ENCODE data around the gene RPS6KA3. TPM values are rescaled to one million over a fixed set of nuclear protein-coding genes. Genes with fewer than 3 reads are reported as not detected.

RPS6KA3 gene
- total RNA-seq, 1 donor from 2014 or later, result 9.0 TPM

DNA sequence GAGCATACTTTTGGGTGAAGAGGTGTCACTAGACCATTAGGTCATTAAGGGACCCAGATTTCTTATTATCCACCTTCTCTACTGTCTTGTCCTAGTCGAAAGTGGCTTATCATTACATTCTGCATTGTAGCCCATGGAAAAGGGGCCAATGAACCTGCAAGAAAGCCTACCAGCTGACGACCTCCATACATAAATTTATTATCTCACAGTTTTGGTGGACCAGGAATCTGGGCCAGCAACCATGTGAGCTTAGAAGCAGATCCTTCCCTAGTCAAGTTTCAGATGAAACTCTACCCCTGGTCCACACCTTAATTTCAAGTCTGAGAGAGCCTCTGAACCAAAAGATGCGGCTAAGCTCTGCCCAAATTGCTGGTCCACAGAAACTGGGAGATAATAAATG, 37.6 kb downstream of the RPS6KA3 start:
- Mint-ChIP-seq H3K27me3 (ENCODE audit: unreplicated experiment) (no peaks in the 10 kb centered on the region), H3K4me3 (ENCODE audit: unreplicated experiment) (no peak overlapping the region), H3K4me1 (ENCODE audit: low read depth, unreplicated experiment) (no peaks in the 10 kb centered on the region), H3K9me3 (ENCODE audit: unreplicated experiment) (no peaks in the 10 kb centered on the region), H3K27ac (ENCODE audit: unreplicated experiment) (no peak overlapping the region), H3K36me3 (ENCODE audit: unreplicated experiment) (no peaks in the 10 kb centered on the region)
- TF ChIP-seq, protein P1, sequence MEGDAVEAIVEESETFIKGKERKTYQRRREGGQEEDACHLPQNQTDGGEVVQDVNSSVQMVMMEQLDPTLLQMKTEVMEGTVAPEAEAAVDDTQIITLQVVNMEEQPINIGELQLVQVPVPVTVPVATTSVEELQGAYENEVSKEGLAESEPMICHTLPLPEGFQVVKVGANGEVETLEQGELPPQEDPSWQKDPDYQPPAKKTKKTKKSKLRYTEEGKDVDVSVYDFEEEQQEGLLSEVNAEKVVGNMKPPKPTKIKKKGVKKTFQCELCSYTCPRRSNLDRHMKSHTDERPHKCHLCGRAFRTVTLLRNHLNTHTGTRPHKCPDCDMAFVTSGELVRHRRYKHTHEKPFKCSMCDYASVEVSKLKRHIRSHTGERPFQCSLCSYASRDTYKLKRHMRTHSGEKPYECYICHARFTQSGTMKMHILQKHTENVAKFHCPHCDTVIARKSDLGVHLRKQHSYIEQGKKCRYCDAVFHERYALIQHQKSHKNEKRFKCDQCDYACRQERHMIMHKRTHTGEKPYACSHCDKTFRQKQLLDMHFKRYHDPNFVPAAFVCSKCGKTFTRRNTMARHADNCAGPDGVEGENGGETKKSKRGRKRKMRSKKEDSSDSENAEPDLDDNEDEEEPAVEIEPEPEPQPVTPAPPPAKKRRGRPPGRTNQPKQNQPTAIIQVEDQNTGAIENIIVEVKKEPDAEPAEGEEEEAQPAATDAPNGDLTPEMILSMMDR (IDR thresholded peaks at IDR 0.05; ENCODE audit: partially characterized antibody, unreplicated experiment), result no peak
- no peak for DNase-seq

DNA sequence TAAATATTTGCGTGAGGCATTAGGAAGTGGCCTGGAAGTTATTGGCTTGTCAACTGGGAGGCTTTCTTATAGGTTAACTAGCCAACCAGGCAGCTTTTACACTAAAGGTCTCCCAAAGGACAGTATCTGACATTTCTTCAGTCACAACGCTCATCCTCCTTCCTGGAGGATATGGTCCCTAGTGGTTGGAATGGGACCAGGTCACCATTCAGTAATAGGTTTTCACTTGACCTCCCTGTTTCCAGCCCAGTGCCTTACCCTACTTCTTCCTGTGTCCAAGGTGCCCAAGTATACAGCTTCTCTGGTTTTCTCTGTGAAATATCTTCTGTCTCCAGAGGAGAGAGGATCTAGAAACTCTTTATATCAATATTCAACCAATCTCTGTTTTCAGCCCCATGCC, 38.5 kb downstream of the RPS6KA3 start:
- TF ChIP-seq, protein P1 (IDR thresholded peaks at IDR 0.05; ENCODE audit: partially characterized antibody, unreplicated experiment), result no peak
- DNase-seq, result no peak
- no peak overlapping the region for H3K27ac Mint-ChIP-seq (ENCODE audit: unreplicated experiment)
- no peaks in the 10 kb centered on the region for H3K36me3 Mint-ChIP-seq (ENCODE audit: unreplicated experiment)
- no peaks in the 10 kb centered on the region for H3K9me3 Mint-ChIP-seq (ENCODE audit: unreplicated experiment)
- H3K27me3 Mint-ChIP-seq (ENCODE audit: unreplicated experiment), result no peaks in the 10 kb centered on the region
- H3K4me1 Mint-ChIP-seq (ENCODE audit: low read depth, unreplicated experiment), result no peaks in the 10 kb centered on the region
- H3K4me3 Mint-ChIP-seq (ENCODE audit: unreplicated experiment), result no peak overlapping the region

DNA sequence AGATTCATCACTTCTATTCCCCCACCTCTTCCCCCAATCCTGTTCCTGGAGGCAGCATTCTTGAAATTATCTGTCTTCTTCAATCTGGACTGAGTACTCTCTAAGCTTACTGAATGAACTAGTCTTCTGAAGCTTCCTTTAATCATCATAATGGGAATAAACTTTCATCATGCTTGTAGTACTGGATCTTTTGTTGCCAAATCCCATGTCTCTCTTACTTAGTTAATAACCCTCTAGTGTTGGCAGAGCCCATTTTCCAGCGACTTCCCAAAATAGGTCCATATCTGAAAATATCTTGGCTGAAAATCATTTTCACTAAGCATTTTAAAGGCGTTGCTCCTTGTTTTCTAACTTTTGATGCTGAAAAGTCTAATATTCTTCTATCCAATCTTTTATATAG, 39.6 kb downstream of the RPS6KA3 start:
- Mint-ChIP-seq H3K9me3 (ENCODE audit: unreplicated experiment) (no peaks in the 10 kb centered on the region), H3K4me1 (ENCODE audit: low read depth, unreplicated experiment) (no peaks in the 10 kb centered on the region), H3K27ac (ENCODE audit: unreplicated experiment) (no peak overlapping the region), H3K36me3 (ENCODE audit: unreplicated experiment) (no peaks in the 10 kb centered on the region), H3K27me3 (ENCODE audit: unreplicated experiment) (no peaks in the 10 kb centered on the region), H3K4me3 (ENCODE audit: unreplicated experiment) (no peak overlapping the region)
- DNase-seq, result no peak
- TF ChIP-seq, protein P1 (IDR thresholded peaks at IDR 0.05; ENCODE audit: partially characterized antibody, unreplicated experiment), result no peak

DNA sequence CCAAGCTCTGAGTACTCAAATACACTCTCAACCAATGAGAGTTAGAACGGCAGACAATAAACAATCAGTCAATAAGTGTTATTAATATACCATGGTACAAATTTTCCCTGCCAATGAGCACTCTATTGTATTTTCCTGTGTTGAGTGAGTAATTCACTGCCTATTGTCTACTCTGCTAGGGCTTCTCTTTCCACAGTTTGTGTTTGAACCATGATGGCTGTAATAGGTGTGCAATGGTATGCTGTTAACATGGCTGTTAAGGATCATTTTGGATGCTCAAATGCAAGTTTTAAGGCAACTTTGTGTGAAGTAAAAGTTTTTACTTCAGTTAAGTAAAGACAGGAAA, 41.2 kb downstream of the RPS6KA3 start:
- DNase-seq, result no peak
- H3K9me3 Mint-ChIP-seq (ENCODE audit: unreplicated experiment), result no peaks in the 10 kb centered on the region
- no peak overlapping the region for H3K27ac Mint-ChIP-seq (ENCODE audit: unreplicated experiment)
- TF ChIP-seq, protein P1 (IDR thresholded peaks at IDR 0.05; ENCODE audit: partially characterized antibody, unreplicated experiment), result no peak
- no peaks in the 10 kb centered on the region for H3K4me1 Mint-ChIP-seq (ENCODE audit: low read depth, unreplicated experiment)
- H3K27me3 Mint-ChIP-seq (ENCODE audit: unreplicated experiment), result no peaks in the 10 kb centered on the region
- H3K36me3 Mint-ChIP-seq (ENCODE audit: unreplicated experiment), result no peaks in the 10 kb centered on the region
- no peak overlapping the region for H3K4me3 Mint-ChIP-seq (ENCODE audit: unreplicated experiment)

DNA sequence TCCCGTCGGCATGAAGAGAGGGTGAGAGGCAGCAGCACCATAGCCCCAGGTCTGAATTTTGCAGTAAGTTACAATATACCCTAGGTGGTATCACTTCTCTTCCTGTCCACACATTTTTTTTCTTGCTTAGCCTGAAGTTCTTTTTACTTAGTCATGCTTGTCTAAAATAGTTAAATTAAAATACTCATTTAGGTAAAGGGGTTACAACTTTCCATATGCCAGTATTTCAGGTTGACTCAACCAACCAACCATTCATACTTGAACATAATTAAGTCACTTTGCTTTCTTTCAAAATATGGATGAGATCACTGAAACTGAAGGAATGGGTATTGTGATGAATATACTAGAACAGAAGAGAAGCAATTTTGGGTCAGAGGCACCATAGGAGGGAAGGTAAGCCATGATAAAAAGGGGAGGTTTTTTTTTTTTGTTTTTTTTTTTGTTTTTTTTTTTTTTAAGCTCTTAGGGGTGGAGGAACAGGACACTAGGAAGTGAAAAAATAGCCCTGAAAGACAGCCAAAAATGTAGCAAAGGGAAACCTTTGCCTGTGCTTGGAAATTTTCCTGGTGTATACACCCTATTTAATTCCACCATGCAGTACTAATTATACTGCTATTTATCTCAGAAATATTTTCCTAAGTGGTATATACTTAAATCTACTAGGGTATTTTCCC, 41.8 kb downstream of the RPS6KA3 start:
- no peak overlapping the region for H3K27ac Mint-ChIP-seq (ENCODE audit: unreplicated experiment)

More for the DNA sequence above, 41.8 kb downstream of the RPS6KA3 start:
- TF ChIP-seq, protein P1 (IDR thresholded peaks at IDR 0.05; ENCODE audit: partially characterized antibody, unreplicated experiment), result no peak
- Mint-ChIP-seq H3K4me1 (ENCODE audit: low read depth, unreplicated experiment) (no peaks in the 10 kb centered on the region), H3K9me3 (ENCODE audit: unreplicated experiment) (no peaks in the 10 kb centered on the region), H3K4me3 (ENCODE audit: unreplicated experiment) (no peak overlapping the region), H3K27me3 (ENCODE audit: unreplicated experiment) (no peaks in the 10 kb centered on the region), H3K36me3 (ENCODE audit: unreplicated experiment) (no peaks in the 10 kb centered on the region)
- no peak for DNase-seq

Measured in glutamatergic neuron (in vitro differentiated cells).